OCI-M1 (cell line): ENCODE data around the gene AK3.

Experiments
- DNase-seq: peaks from one replicate; lab custom pipeline; 2025; lab: John Stamatoyannopoulos, UW

AK3 gene

GRCh38 chr9:4706021-4706420 lies 35.0 kb downstream of the AK3 start:
- DNase-seq, result no peak

GRCh38 chr9:4704129-4704528 lies 36.9 kb downstream of the AK3 start:
- DNase-seq, result no peak

GRCh38 chr9:4701526-4701925 lies 39.5 kb downstream of the AK3 start:
- no peak for DNase-seq

- peak; percentile 89 for DNase-seq
These were observed 40.1 kb downstream of the AK3 start for GRCh38 chr9:4700932-4701331.

- DNase-seq, result peak; percentile 98
These were observed 40.9 kb downstream of the AK3 start for GRCh38 chr9:4700091-4700490.

GRCh38 chr9:4691795-4692194 lies 49.2 kb downstream of the AK3 start:
- DNase-seq, result no peak

- DNase-seq, result no peak
These were observed 50.9 kb downstream of the AK3 start for GRCh38 chr9:4690144-4690543.

- DNase-seq, result peak; percentile 98
These were observed 51.3 kb downstream of the AK3 start for GRCh38 chr9:4689687-4690104.

- DNase-seq, result peak; percentile 100
These were observed 52.0 kb downstream of the AK3 start for GRCh38 chr9:4689021-4689420.

- peak; percentile 98 for DNase-seq
These were observed 54.4 kb downstream of the AK3 start for GRCh38 chr9:4686584-4686983.

GRCh38 chr9:4686112-4686511 lies 54.9 kb downstream of the AK3 start:
- DNase-seq, result peak; percentile 100

- no peak for DNase-seq
These were observed 56.2 kb downstream of the AK3 start for GRCh38 chr9:4684820-4685219.

- peak; percentile 99 for DNase-seq
These were observed 60.3 kb downstream of the AK3 start for GRCh38 chr9:4680750-4681149.

- DNase-seq, result peak; percentile 99
These were observed 60.9 kb downstream of the AK3 start for GRCh38 chr9:4680173-4680525.

- peak; percentile 100 for DNase-seq
These were observed 61.5 kb downstream of the AK3 start, which contains the start of gene CDC37L1 for GRCh38 chr9:4679268-4680172. Gene CDC37L1, plus strand, starts transcription at chr9:4679569. Its CDS starts 199 bp downstream, at chr9:4679768.

GRCh38 chr9:4678679-4679267 lies 62.2 kb downstream of the AK3 start:
- DNase-seq, result peak; percentile 100

- no peak for DNase-seq
These were observed 63.6 kb downstream of the AK3 start for GRCh38 chr9:4677392-4677791.

GRCh38 chr9:4674783-4675182 lies 66.2 kb downstream of the AK3 start:
- peak; percentile 96 for DNase-seq

- DNase-seq, result no peak
These were observed 69.3 kb downstream of the AK3 start for GRCh38 chr9:4671737-4672136.

- DNase-seq, result peak; percentile 99
These were observed 70.4 kb downstream of the AK3 start for GRCh38 chr9:4670591-4670990.

- DNase-seq, result no peak
These were observed 71.1 kb downstream of the AK3 start for GRCh38 chr9:4669890-4670289.

- DNase-seq, result peak; percentile 89
These were observed 72.4 kb downstream of the AK3 start for GRCh38 chr9:4668604-4669003.

GRCh38 chr9:4667681-4668080 lies 73.3 kb downstream of the AK3 start:
- no peak for DNase-seq
